HG03039 (cell line): Measurements from ENCODE around the gene GAMT.
"Not testable (repeated sequence)": the region's sequence is repeated elsewhere in the genome, so short reads cannot be mapped to it uniquely, and the experiment has no call there.

Experiments used
- ATAC-seq: cut with Tn5 transposase; IDR thresholded peaks from one replicate; pipeline ENCODE4 v1.9.1; 2021; ENCODE audit warnings: mild to moderate bottlenecking, moderate library complexity; ENCODE audit not compliant: unreplicated experiment

The GAMT gene

GRCh38 chr19:1434040-1434366 is 32.7 kb upstream of the GAMT start:
- ATAC-seq: no peak

DNA sequence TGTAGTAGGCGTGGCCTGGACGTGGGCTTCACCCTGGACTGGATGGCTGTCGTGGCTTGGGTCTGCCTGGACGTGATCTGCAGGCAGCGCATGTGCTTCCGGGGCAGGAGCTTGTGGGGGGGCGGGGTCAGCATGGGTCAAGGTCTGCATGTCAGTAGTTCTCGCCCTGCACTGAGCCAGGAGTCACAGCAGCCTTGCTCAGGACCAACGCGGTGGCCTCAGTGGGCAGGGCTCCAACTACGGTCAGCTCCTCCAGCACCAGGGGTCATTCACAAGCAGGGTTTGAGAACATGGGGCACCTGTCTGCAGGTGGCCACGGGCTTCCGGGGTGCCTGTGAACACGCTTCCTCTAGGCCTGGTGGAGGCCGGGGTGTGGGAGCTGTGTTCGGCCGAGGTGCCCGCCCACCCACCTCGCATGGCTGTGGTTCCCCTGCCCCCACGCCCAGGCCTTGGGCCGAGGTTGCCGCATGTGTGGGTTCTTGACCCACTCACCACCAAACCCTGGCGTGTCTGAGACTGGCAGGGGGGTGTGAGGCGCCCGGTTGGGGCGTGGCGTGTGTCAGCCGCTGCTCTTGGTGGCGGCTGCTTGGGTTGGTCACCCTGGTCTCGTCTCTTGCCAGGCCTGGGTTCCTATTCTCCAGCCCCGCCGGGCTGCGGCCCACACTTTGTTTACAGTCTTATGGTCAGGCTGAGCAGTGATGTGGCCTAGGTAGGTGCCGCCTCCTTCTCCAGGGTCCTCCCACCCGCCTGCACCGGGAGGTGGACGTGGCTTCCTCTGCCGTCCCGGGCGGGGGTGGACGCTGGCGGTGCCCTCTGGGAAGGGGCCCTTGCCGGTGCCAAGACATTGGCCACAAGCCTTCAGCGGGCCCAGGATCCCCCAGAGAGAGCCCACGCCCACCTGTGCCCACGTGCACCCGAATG is 32.0 kb upstream of the GAMT start:
- no peak for ATAC-seq

GRCh38 chr19:1432507-1432887 is 31.2 kb upstream of the GAMT start:
- no peak for ATAC-seq

DNA sequence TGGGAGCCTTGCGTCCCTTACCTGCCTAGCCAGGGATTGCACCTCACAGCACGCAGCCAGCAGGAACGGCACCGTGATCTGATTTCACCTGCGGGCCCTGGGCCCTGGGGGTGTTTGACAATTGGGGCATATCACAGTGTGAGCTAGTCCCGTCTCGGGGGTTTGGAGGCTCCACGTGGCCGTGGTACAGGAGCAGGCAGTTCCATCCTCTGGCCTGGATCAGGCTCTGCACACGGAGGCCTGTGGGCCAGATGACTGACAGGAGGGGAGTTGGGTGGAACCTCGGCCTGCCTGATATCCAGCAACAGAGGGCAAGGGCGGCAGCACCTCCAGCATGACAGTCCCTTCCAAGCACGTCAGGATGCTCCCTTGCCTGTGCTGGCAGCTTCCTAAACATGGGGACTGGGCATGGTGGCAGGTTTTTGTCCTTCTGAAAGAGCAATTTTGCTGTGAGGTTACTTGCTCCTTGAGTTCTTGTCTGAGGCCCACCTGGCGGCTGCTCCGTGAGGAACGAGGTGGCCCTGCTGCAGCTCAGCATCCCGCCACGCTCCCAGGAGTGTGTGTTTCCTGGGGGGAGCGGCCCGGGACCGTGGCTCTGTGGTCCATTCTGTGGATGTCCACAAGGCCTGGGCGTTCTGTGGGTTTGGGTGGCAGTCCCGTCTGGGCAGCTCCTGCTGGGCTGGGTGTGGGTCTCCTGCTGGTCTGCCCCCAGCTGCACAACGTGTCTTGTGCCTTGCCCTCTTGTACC is 30.6 kb upstream of the GAMT start:
- no peak for ATAC-seq

- ATAC-seq: no peak
Measured at GRCh38 chr19:1430246-1430645, 28.9 kb upstream of the GAMT start.

GRCh38 chr19:1429750-1430149 is 28.4 kb upstream of the GAMT start:
- no peak for ATAC-seq

- no peak for ATAC-seq
Measured at GRCh38 chr19:1428738-1429391, 27.5 kb upstream of the GAMT start.

- ATAC-seq: no peak
Measured at GRCh38 chr19:1427221-1427920, 26.0 kb upstream of the GAMT start.

DNA sequence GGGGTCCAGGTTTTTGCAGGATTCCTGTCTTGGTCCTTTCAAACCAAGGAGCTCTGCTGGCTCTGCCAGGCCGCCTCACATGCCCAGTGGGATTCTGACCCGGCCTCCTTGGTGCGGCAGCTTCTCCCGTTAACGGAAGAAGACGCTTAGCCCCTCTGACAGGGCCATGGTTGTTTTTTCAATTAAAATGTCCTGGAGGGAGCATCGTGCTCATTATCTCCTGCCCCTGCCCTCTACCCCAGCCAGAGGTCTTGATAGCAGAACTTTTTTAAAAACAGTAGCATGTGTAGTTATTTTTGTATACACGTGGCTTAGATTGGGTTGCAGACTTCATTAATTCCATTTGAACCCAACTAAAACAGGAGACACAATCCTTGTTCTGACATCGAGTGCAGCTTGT is 25.4 kb upstream of the GAMT start:
- ATAC-seq: no peak

- no peak for ATAC-seq
Measured at GRCh38 chr19:1425902-1426301, 24.6 kb upstream of the GAMT start.

GRCh38 chr19:1425102-1425837 is 23.9 kb upstream of the GAMT start:
- ATAC-seq: no peak

GRCh38 chr19:1424192-1424955 is 23.0 kb upstream of the GAMT start:
- no peak for ATAC-seq

DNA sequence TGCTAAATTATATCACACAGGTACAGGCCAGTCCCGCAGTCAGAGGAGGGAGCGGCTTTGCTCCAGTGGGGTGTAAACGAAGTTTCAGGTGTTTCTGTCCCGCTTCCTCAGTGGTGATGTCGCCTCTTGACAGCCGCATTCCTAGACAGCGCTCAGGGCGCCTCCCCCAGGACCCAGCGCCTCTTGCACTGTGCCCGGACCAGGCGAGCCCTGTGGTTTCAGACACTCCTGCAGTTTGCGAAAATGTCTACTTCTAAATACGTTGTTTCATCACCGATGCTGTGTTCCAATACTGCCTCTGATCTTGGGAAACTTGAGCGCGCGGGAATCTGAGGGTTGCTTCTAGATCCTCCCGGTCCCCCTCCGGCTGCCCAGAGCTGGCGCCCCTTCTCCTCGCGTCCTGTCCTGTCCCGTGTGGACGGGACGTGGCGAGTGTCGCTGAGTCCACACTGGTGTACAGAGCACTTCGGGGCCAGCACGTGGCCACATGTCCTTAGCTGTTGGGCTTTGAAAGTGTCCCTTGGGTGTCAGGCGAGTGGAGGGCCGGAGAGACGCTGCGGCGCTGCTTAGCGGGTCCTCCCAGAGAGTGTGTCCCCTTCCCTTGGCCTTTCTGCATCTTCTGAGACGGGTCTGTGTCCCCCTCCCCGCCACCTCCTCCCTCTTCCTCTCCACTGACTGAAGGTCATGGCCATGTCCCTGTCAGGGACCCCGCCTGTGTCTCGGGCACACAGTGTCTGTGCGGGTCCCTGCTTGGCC is 22.3 kb upstream of the GAMT start:
- ATAC-seq: no peak

DNA sequence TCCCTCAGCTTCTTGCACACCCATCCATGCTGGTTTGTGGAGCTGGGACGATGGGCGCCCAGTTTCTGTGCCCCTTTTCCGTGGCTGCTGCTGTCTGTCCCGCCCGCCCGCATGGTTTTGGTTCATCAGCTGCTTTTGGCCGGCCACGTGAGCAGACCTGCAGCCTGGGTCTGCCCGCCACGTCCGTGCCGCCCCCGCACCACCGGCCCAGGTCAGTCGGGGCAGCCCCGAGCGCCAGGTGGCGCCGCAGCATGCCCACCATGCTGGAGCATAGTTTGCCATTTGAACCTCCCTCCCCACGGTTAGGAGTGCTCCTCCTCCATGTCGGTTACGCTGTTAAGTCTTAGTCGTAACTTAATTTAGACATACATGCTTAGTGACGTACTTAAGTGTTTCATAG is 21.6 kb upstream of the GAMT start:
- ATAC-seq: no peak

DNA sequence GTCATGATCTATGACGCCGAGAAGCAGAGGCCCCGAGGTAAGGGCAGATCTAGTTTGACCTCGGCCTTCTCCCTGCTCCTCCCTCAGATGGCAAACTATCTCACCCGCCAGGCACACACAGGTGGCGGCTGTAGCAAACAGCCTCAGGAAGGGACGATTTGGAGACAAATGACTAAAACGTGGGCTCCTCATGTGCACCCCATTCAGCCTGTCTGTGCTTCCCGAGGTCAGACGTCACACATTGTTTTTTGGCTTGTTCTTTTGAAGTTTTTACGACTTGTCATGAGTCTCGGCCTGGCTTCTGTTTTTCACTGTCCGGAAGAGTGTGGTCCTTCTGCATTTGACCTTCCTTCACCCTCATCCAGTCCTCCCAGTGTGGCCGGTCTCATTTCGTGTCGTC is 21.0 kb upstream of the GAMT start:
- ATAC-seq: no peak

DNA sequence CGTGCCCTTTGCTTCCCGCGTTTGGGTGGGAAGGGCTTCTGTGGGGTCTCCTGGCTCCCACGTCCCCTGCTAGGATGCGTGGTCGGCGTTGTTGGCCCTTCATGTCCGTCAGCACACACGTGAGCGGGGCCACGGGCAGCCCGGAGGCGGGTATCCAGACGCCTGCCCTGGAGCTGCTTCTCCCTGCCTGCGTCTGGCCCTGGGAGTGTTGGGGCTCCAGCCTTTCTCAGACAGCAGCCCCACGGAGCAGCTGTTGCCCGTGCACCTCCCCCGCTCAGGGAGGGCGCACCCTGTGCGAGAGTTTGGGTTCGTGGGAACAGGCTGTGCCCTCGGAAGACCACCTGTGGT is 20.6 kb upstream of the GAMT start:
- ATAC-seq: no peak

GRCh38 chr19:1421218-1421957 is 20.0 kb upstream of the GAMT start:
- no peak for ATAC-seq

DNA sequence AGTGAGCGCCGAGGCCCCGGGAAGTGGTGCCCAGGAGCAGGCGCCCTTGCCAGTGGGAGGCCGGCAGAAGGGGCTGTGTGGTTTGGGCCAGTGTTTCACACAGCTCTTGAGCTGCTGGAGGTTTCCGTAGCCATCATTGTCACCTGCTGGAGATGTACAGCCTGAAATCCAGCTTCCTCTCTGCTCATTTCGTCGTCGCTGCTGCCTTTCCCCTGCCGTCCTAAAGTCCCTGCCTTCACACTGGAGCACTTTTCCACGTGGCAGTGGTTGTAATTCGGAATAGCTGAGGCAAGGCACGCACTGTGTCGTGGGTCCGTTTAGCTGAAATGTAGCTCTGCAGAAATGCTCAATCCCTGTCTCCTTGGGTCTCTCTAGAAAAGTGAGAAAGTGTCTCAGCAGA is 19.2 kb upstream of the GAMT start:
- no peak for ATAC-seq

DNA sequence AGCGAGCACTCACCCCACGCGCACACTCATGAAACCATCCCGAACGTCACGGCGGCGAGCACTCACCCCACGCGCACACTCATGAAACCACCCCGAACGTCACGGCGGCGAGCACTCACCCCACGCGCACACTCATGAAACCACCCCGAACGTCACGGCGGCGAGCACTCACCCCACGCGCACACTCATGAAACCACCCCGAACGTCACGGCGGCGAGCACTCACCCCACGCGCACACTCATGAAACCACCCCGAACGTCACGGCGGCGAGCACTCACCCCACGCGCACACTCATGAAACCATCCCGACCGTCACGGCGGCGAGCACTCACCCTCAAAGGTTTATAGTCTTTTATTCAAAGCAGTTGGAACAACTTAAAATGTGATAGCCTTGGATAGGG is 18.7 kb upstream of the GAMT start:
- ATAC-seq: not testable (repeated sequence)
